Activated naive CD4-positive, alpha-beta T cell treated with anti-CD3 and anti-CD28 coated beads, Interleukin-2, amount 50 U/mL, for 24 hours (primary cell): ENCODE data around the gene CHN2.

Experiments
- H3K27ac Mint-ChIP-seq: one replicate; pipeline ENCODE4 v1.8.0; 2021; ENCODE audit warnings: mild to moderate bottlenecking, mixed read lengths
- H3K27me3 Mint-ChIP-seq: one replicate; pipeline ENCODE4 v1.8.0; 2021; ENCODE audit warnings: mixed read lengths
- H3K36me3 Mint-ChIP-seq: one replicate; pipeline ENCODE4 v1.8.0; 2021; ENCODE audit warnings: mixed read lengths
- H3K4me1 Mint-ChIP-seq: one replicate; pipeline ENCODE4 v1.8.0; 2021; ENCODE audit warnings: mixed read lengths
- H3K4me3 Mint-ChIP-seq: one replicate; pipeline ENCODE4 v1.8.0; 2021; ENCODE audit warnings: mild to moderate bottlenecking, mixed read lengths
- H3K9me3 Mint-ChIP-seq: one replicate; pipeline ENCODE4 v1.8.0; 2021; ENCODE audit warnings: mixed read lengths

The CHN2 gene

DNA sequence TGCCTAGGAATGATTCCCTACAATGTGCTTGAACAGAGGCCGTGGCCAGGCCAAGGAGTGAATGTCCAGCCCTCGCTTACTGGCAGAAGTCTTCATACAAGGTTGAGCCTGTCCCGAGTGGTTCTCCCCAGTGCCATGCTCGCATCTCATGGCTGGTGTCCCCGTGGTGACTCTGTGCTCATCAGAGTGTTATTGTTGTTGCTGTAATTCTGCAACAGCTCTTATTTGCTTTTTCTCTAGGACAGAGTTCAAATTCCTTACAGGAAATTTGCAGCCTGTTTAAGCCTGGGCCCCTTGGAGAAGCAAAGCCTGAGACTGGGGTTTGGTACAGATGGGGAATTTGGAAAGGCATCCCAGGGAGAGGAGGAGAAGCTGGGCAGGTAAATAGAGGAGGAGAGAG is 211.3 kb downstream of the CHN2 start:
- no peaks in the 10 kb centered on the region for H3K9me3 Mint-ChIP-seq
- no peaks in the 10 kb centered on the region for H3K4me1 Mint-ChIP-seq
- H3K27me3 Mint-ChIP-seq: no peaks in the 10 kb centered on the region
- no peak overlapping the region for H3K4me3 Mint-ChIP-seq
- H3K36me3 Mint-ChIP-seq: no peaks in the 10 kb centered on the region
- H3K27ac Mint-ChIP-seq: no peak overlapping the region

DNA sequence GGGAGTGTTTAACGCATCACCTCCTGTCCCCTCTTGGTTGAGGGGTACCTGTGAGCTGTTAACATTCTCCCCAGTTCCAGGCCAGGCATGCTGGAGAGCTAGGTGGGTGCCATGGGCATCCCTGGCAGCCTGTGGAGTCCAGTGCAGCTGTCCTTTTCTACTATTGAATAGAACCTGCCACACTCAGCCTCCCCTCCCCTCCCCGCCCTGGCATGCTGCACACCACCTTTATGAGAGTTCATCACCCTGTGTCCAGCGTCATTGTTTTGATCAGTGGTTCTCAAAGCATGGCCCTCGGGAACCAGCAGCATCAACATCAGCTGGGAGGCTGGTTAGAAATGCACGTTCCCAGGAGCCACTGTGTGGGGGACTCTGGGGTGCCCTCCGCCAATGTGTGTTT is 211.8 kb downstream of the CHN2 start:
- H3K27ac Mint-ChIP-seq: no peak overlapping the region
- no peaks in the 10 kb centered on the region for H3K27me3 Mint-ChIP-seq
- H3K4me3 Mint-ChIP-seq: no peak overlapping the region
- no peaks in the 10 kb centered on the region for H3K4me1 Mint-ChIP-seq
- H3K36me3 Mint-ChIP-seq: no peaks in the 10 kb centered on the region
- no peaks in the 10 kb centered on the region for H3K9me3 Mint-ChIP-seq

DNA sequence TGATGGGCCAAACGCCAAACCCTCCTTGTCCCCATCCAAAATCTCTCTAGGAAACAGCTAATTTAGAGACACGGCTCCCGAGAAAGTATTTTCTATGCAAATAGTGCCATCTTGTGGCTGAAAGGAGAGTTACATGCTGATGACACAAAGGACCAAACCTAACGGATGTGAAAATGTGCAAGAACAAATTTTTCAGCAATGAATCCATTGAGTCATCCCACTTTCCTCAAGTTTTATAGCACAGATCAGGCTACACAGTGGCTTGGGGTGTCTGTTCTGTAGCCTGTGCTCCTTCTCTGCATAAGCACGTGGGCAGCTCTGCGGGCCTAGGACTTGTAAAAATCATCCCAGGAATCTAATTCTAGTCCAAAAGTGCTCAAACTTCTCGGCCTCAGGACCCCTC is 214.3 kb downstream of the CHN2 start:
- Mint-ChIP-seq H3K36me3 (no peaks in the 10 kb centered on the region), H3K4me1 (no peaks in the 10 kb centered on the region), H3K27me3 (no peaks in the 10 kb centered on the region), H3K27ac (no peak overlapping the region), H3K9me3 (no peaks in the 10 kb centered on the region), H3K4me3 (no peak overlapping the region)

DNA sequence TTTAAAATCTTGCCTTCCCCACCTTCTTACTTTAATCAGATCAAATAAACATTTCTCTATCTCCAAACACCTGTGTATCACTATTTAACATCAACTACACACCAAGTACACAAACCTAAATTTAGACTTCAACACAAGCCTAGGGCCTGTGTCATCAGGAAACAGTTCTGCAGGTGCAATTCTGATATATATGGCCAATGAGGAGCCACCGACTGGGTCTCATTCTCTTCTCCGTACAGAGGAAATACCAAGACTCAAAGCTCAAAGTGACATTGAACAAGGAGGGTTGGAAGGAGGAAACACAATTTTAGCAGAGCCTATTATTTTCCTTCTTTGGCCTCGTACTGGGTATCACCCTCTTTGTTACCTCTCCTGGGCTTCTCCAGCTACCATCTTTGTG is 216.4 kb downstream of the CHN2 start:
- Mint-ChIP-seq H3K4me3 (no peak overlapping the region), H3K9me3 (no peaks in the 10 kb centered on the region), H3K27me3 (peaks cover 2% of the 10 kb centered on the region), H3K4me1 (no peaks in the 10 kb centered on the region), H3K27ac (no peak overlapping the region), H3K36me3 (no peaks in the 10 kb centered on the region)

DNA sequence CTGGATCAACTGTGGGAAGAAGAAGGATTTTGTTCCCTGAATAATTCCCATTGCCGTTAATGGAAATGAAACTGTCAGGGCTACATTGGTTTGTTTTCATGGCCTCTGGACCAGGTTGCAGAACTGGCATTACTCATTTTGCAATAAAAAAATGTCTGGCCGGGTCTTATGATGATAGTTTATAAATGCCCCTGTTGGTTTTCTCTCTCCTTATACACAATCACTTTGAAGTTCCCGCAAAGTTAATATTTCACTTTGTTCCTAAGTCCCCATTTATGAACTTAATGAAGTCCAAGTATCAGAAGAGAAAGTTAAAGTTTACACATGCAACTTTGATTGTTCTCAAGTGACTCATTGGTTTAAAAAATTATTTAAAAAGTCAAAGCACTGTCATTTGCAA is 218.3 kb downstream of the CHN2 start:
- peaks cover 2% of the 10 kb centered on the region for H3K27me3 Mint-ChIP-seq
- no peak overlapping the region for H3K27ac Mint-ChIP-seq
- H3K36me3 Mint-ChIP-seq: no peaks in the 10 kb centered on the region
- no peaks in the 10 kb centered on the region for H3K9me3 Mint-ChIP-seq
- no peaks in the 10 kb centered on the region for H3K4me1 Mint-ChIP-seq
- H3K4me3 Mint-ChIP-seq: no peak overlapping the region

DNA sequence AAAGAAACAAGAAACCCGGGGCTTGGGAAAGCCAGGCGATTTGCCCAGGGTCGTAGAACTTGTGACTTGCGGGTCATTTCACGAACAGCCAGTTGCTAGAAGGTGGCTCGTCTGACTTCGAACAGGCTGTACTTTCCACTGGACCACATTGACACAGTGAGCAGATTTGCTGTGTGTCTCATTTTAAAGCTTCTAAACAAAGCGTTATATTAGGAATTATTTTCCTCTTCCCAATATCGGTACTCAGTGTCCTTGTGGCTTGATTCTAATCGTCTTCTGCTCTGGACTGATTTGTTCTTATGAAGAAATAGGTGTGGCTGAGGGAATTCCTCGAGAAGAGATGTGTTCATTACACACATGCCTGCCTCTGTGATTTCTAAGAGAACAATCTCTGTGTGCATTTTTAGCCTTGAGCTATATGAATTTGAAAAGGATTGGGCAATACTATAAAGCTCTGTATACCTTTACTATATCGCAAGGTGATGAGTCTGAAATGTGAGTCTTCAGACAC is 219.1 kb downstream of the CHN2 start:
- Mint-ChIP-seq H3K27me3 (peaks cover 2% of the 10 kb centered on the region), H3K27ac (no peak overlapping the region), H3K36me3 (no peaks in the 10 kb centered on the region), H3K4me1 (no peaks in the 10 kb centered on the region), H3K9me3 (no peaks in the 10 kb centered on the region), H3K4me3 (no peak overlapping the region)

DNA sequence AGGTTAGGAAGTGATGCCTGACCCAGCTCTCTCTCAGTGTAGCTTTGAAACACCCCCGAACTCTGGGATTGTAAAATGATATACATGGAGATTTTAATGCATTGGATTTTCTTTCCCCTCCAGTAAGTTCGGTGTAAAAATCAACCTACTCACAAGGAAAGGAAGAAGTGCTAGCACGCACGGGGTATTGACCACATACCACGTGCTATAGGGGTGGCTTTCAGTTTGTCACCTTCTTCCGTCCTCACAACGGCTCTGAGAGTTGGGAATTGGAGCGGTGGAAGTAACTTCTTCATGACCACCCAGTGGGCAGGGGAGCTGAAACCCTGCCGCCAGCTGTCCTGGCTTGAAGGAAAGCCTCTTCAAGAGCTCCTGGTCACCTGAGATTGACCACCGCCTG is 219.6 kb downstream of the CHN2 start:
- Mint-ChIP-seq H3K36me3 (no peaks in the 10 kb centered on the region), H3K9me3 (no peaks in the 10 kb centered on the region), H3K4me3 (no peak overlapping the region), H3K4me1 (no peaks in the 10 kb centered on the region), H3K27me3 (peaks cover 2% of the 10 kb centered on the region), H3K27ac (no peak overlapping the region)

DNA sequence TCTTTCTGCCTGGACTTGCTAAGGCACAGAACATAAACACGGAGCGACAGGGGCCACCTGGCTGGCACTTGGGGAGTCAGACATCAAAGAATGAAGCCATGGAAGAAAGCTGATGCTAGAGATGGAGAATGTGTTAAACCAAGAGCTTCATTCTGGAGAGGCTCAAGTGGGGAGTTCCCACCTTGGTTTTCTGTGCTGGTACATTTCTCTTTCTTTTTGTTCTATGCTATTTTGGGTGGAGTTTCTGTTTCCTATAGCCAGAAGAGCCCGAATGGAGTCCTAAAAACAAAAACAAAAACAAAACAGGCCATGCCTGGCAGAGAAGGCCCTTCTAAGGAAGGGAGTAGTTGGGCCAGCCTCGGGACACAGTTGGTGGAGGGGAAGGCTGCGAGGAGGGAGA is 220.6 kb downstream of the CHN2 start:
- no peak overlapping the region for H3K4me3 Mint-ChIP-seq
- H3K27ac Mint-ChIP-seq: no peak overlapping the region
- peaks cover 2% of the 10 kb centered on the region for H3K27me3 Mint-ChIP-seq
- no peaks in the 10 kb centered on the region for H3K36me3 Mint-ChIP-seq
- no peaks in the 10 kb centered on the region for H3K4me1 Mint-ChIP-seq
- no peaks in the 10 kb centered on the region for H3K9me3 Mint-ChIP-seq

DNA sequence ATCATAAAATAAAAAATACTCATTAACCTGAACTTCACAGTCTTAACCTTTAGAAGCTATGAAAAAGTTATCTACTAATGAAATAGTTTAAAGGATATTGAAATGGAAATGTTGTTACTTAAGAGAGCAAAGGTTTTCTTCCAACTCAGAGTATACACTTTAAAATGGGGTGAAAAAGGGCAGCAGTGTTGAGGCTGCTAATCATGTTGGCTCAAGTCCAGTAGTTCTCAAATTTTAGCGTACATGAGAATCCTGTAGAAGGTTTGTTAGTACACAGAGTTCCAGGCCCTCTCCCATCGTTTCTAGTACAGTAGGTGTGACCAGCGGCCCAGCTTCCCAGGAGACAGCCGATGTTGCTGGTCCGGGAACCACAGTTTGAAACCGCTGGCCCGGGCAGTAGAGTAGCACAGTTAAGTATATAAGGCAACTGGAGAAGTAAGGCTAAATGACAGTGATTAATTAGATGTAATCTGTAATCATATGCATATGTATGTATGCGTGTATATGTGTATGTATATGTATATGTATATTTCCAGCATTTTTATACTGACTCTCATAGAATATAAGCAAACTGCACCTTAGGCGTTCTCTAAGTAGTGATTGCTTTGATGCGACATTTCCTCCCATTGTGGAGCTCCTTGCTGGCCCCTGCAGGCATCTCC is 221.8 kb downstream of the CHN2 start:
- Mint-ChIP-seq H3K9me3 (no peaks in the 10 kb centered on the region), H3K27me3 (peaks cover 2% of the 10 kb centered on the region), H3K27ac (no peak overlapping the region), H3K4me1 (no peaks in the 10 kb centered on the region), H3K4me3 (no peak overlapping the region), H3K36me3 (no peaks in the 10 kb centered on the region)

DNA sequence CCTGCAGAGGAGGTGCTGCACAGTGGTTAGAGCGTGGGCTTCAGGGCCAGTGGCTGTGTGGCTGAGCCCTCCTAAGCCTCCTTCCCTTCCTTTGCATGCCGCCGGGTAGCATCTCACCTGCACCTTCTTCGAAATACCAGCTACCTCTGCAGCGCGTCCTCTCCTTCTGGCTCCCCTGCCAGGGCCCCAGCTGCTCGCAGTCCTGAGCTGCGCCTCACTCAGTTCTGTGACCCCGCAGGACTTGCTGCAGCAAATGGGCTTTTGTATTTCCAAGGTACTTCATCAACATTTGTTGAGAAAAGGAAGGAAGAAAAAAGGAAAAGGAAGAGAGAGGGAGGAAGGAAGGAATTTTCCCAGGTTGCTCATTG is 222.3 kb downstream of the CHN2 start:
- H3K9me3 Mint-ChIP-seq: no peaks in the 10 kb centered on the region
- H3K36me3 Mint-ChIP-seq: no peaks in the 10 kb centered on the region
- H3K4me3 Mint-ChIP-seq: no peak overlapping the region
- peaks cover 2% of the 10 kb centered on the region for H3K27me3 Mint-ChIP-seq
- H3K27ac Mint-ChIP-seq: no peak overlapping the region
- H3K4me1 Mint-ChIP-seq: no peaks in the 10 kb centered on the region

DNA sequence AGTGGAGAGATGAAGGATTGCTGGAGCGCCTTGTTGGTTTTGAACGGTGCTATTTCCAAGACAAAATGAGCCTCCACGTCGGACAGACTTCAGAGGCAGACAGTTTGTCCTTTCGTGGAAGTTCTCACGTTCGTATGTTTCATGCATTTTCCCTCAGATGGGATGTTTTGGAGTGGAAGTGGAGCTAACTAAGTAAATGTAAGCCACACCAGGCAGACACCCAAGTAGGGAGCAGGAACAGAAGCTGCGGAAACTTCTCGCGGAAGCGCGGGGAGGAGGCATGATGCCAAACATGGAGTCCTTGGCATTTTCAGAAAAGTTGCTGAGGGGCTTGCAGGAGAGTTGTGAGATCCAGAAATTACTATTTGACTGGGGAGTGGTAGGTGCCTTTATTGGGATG is 223.5 kb downstream of the CHN2 start:
- no peak overlapping the region for H3K4me3 Mint-ChIP-seq
- H3K9me3 Mint-ChIP-seq: no peaks in the 10 kb centered on the region
- H3K27ac Mint-ChIP-seq: no peak overlapping the region
- H3K27me3 Mint-ChIP-seq: peaks cover 2% of the 10 kb centered on the region
- no peaks in the 10 kb centered on the region for H3K36me3 Mint-ChIP-seq
- no peaks in the 10 kb centered on the region for H3K4me1 Mint-ChIP-seq

DNA sequence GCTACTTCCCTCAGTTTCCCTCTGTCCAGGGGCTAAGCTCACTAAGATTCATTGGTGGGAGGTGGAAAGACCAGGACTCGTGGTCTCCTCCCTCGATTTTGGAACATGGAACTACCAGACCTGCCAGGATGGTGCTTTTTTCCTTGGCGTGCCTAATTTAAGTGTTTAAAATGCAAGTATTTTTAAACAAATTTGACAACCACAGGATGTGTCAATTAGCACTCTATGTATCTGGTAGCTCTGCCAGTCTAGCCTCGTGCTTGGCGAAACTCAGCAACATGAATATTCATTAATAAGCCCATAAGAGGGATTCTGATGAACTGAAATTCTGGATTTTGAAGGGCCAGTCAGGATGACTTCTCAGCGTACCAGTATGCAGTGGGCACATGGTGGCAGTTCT is 224.1 kb downstream of the CHN2 start:
- Mint-ChIP-seq H3K36me3 (no peaks in the 10 kb centered on the region), H3K27me3 (peaks cover 2% of the 10 kb centered on the region), H3K4me1 (no peaks in the 10 kb centered on the region), H3K9me3 (no peaks in the 10 kb centered on the region), H3K4me3 (no peak overlapping the region), H3K27ac (no peak overlapping the region)

DNA sequence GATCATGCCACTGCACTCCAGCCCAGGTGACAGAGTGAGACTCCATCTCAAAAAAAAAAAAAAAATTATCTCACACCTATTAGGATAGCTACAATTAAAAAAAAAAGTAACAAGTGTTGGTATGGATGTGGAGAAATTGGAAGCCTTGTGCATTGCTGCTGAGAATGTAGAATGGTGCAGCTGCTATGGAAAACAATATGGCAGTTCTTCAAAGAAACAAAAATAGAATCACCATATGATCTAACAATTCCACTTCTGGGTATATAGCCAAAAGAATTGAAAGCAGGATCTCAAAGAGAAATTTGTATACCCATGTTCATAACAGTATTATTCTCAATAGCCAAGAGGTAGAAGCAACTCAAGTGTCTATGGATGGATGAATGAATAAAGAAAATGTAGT is 225.4 kb downstream of the CHN2 start:
- H3K27ac Mint-ChIP-seq: no peak overlapping the region
- no peaks in the 10 kb centered on the region for H3K36me3 Mint-ChIP-seq
- no peaks in the 10 kb centered on the region for H3K27me3 Mint-ChIP-seq
- no peaks in the 10 kb centered on the region for H3K4me1 Mint-ChIP-seq
- no peak overlapping the region for H3K4me3 Mint-ChIP-seq
- no peaks in the 10 kb centered on the region for H3K9me3 Mint-ChIP-seq

DNA sequence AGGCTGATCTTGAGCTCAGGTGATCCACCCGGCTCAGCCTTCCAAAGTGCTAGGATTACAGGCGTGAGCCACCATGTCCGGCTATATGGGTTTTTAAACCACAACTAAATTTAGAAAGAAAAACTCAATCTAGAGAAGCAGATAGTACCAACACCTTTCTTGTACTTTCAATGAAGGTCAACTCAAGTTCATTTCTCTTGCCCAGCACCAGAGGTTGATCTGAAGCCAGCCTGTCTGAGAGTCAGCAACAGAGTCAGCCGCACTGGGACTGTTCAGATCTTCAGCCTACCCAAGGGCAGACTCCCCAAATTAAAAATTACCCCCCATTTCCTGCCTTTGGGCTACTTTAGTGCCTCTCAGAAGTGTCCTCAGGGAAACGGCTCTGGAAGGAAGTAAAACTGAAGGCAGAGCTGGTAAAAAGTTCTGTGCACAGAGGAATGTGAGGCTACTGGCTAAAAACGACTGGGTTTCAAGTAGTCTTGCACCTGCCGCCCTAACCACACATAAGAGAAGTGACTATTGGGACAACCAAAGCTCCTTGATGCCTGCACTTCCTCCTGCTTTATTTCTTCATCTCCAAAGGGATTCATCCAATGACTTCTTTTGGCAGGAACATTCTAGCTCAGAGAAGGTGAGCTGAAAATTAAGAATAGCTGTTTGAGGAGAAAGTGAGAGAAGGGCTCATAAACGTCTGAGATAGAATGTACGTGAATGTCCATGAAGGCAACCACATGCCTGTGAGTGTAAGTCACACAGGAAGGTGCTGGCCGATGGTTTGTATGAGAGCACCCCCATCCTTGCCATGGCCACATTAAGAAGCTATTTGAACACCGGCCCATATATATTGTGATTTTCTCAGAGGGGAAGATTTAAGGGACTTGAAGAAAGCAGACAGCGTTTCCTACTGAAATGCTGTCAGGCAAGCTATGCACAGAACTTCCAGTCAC is 226.7 kb downstream of the CHN2 start:
- Mint-ChIP-seq H3K36me3 (no peaks in the 10 kb centered on the region), H3K4me1 (no peaks in the 10 kb centered on the region), H3K27ac (no peak overlapping the region), H3K27me3 (no peaks in the 10 kb centered on the region), H3K9me3 (no peaks in the 10 kb centered on the region), H3K4me3 (no peak overlapping the region)

DNA sequence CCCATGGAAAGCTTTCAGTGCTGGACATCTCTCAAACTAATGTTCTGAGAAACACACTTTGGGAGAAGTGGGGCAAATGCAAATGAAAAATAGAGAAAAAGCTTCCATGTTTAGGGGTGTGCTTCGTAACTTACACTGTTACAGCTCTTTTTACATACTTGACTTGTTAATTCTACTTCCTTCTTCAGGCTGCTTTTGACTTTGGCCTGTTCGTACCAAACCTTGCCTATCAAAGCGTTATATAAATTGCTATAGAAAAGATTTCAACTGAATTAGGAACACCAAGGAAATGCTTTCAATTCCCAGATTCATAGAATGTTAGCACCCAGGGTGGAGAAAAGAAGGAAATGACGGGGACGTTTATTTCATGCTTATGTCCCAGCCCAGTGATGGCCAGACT is 228.3 kb downstream of the CHN2 start:
- Mint-ChIP-seq H3K36me3 (no peaks in the 10 kb centered on the region), H3K9me3 (no peaks in the 10 kb centered on the region), H3K4me3 (no peak overlapping the region), H3K4me1 (no peaks in the 10 kb centered on the region), H3K27me3 (no peaks in the 10 kb centered on the region), H3K27ac (no peak overlapping the region)

DNA sequence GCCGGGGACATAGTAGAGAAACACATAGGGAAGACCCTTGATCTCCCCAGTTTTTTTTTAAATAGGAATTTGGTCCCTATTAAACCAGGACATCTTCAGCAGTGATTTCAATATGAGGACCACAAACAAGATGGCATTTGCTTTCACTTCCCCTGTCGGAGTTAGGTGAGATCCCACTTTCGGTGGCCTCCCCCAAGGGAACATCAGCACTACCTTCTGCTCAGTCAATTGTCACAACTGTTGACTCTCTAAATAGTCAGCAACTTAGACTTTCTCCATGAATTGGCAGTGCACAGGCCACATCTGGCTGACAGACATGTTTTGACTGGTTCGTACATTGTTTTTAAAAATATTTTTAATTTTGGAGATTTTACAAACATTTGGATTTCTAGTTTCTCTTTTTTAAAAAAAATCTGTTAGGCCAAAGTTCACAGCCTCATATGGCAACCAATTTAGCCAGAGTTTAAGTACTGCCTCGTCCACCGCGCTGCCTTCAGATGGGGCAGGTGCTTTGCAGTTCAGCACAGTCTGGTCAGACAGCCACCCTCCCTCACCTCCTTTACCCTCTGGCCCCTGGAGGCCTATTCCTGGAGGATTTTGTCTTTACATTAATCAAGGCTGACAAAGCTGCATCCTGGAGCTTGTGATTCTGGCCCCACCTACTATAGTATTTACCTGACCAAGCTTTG is 229.9 kb downstream of the CHN2 start:
- Mint-ChIP-seq H3K4me3 (no peak overlapping the region), H3K27ac (no peak overlapping the region), H3K4me1 (no peaks in the 10 kb centered on the region), H3K9me3 (no peaks in the 10 kb centered on the region), H3K36me3 (no peaks in the 10 kb centered on the region), H3K27me3 (no peaks in the 10 kb centered on the region)
